Measurements from ENCODE around the gene FOXA3.
"Not testable (repeated sequence)": the region's sequence is repeated elsewhere in the genome, so short reads cannot be mapped to it uniquely, and the experiment has no call there.

The FOXA3 gene

DNA sequence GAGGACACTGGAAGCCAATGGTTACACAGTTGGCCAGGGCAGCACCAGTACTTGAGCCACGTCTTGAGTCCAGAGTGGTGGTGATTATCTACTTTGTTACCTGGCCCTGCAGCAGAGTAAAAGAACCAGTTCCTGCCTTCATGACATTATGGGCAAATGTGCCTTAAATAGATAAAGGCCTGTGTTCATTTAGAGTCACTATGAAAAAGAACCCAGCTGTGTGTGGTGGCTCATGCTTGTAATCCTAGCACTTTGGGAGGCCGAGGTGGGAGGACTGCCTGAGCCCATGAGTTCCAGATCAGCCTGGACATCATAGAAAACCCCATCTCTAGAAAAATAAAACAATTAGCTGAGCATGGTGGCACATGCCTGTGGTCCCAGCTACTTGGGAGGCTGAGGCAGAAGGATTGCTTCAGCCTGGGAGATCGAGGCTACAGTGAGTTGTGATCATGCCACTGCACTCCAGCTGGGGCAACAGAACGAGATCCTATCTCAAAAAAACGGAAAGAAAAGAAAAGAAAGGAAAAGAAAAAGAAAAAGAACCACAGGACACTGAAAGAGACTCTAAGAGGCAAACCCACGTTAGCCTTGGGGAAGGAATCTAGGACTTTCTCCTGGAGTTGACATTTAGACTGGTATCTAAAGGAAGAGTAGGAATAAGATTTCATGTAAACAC, 25.2 kb downstream of the FOXA3 start:
- no peak for DNase-seq (ENCODE audit: low read depth in 3 of 3)

DNA sequence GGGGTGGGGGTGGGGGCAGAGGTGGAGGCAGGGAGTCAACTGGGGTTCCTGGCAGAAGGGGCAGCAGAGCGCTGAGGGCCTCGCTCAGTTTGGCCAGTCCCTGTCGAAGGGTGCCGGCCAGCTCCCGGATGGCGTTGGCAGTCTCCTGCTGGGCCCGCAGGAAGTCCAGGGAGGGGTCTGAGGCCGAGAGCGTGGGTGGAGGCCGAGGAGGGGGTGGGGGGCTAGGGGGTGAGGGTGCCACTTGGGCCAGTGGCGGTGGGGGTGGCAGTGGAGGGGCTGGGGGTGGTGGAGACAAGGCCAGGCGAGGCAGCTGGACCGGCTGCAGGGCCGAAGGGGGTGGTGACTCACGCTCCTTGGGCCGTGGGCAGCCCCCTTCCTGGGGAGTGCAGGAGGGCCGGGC, 26.8 kb downstream of the FOXA3 start:
- no peak for DNase-seq (ENCODE audit: low read depth in 3 of 3)

DNA sequence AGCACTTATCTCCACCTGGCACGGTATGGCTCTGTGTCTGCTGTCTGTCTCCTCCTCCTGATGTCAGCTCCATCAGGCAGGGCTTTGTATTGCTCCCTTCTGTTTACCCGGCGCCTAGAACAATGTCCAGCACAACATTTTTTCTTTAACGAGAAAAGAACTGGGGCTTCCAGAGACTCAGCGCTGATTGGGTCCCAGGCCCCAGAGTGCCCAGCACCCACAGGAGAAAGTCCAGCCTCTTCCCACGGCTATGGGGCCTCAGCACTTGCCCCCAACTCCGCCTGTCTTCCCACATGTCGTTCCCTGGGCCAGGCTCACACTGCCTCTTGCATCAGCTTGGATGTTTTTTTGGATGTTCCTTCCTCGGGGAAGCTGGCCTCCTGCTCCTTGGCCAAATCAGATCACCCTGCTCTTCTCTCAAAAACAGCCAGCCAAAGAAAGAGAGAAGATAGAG, 31.4 kb downstream of the FOXA3 start:
- DNase-seq (ENCODE audit: low read depth in 3 of 3) = no peak

DNA sequence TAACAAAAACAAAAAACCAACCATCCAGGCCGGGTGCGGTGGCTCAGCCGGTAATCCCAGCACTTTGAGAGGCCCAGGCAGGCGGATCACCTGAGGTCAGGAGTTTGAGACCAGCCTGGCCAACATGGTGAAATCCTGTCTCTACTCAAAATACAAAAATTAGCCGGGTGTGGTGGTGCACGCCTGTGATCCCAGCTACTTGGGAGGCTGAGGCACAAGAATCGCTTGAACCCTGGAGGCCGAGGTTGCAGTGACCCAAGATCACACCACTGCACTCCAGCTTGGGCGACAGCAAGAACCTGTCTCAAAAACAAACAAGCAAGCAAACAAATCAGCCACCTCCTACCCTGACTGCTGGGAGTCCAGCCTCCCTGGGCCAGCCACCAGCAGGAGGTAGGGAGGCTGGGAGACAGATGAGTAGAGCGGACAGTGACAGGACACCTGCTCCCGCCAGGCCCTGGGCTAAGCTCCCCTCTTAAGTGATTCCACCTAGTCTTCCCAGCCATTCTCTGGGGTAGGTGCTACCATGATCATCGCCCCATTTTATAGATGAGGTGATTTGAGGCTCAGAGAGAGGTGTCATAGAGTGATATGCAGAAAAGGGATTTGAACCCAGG, 32.0 kb downstream of the FOXA3 start:
- not testable (repeated sequence) for DNase-seq (ENCODE audit: low read depth in 3 of 3)

DNA sequence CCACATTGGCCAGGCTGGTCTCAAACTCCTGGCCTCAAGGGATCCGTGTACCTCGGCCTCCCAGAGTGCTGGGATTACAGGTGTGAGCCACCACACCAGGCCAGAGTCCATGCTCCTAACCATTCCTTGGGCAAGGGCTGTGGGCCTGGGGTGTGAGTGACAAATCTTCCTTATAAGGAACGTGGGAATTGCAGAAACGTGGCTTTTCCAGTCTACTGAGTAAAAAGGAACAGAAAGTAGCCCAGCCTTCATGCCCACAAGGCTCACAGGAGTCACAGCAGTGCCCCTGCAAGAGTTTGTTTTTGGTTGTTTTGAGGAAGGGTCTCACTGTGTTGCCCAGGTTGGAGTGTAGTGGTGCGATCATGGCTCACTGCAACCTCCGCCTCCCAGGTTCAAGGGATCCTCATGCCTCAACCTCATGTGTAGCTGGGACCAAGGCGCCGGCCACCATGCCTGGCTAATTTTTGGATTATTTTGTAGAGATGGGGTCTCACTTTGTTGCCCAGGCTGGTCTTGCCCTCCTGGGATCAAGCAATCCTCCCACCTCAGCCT, 33.2 kb downstream of the FOXA3 start:
- DNase-seq (ENCODE audit: low read depth in 3 of 3) = no peak

DNA sequence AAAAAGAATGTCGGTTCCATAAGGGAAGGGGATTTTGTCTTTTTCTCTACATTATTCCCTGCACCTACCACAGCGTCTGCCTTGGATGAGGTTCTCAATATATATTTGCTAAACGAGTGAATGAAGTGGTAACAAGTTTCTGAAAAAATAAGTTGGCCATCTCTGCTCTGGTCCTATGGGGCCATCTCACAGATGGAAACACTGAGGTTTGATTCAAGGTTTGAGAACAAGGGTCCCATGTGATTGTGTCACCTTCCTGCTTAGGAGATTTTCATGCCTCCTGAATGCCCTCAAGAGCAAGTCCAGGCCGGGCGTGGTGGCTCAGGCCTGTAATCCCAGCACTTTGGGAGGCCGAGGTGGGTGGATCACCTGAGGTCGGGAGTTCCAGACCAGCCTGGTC, 35.1 kb downstream of the FOXA3 start:
- no peak for DNase-seq (ENCODE audit: low read depth in 3 of 3)

DNA sequence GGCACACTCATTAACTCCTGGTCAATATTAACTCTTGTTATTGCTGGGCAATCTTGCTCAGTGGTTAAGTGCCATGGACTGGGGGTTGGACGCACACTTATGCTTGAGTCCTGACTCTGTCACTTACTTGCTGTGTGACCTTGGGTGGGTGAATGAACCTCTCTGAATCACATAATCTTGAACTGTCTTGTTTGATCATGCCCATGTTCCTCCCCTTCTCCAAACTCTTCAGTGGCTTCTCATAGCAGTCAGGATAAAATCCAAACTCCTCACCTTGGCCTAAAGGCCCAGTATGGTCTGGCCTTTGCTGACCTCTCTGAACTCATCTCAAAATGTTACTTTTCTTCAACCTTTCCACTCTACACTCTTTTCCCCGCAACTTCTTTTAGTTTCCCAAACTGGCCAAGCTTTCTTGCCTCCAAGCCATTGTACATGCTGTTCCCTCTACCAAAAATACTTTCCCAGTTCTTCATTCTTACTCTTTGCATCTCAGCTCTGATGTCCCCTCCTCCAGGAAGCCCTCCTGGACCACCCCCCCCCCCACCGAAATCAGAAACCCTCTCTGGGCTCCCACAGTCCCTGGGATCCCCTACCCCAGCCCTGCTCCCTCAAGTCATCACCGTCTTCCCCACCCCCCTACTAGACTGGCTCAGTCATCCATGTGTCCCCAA, 35.9 kb downstream of the FOXA3 start:
- no peak for DNase-seq (ENCODE audit: low read depth in 3 of 3)

DNA sequence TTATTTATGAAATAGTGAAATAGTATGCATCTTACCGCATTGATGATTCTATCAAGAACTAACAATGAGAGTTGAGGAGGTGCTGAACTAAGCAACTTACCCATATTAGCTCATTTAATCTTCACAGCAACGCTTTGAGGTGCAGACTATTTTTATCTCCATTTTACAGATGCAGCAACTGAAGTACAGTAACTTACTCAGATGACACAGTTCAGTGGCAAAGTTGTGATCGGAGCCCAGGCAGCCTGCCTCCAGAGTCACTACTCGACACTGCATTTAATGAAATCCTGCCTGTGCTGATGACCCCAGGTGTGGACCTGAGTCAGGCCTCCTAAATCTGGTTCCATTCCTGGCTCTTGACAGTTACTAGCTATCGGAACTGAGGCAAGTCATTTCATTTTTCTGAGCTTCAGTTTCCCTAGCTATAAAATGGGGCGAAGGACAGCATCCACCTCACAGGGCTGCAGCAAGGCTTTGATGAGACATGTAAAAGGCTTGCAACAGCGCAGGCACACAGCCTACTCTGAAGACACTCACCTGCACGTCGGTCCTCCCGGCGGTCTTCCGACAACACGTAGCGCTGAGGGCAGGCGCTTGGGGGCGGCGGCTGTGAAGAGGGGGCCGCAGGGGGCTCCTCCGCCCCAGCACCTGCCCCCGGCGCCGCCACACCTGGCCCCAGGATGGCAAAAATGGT, 36.8 kb downstream of the FOXA3 start:
- no peak for DNase-seq (ENCODE audit: low read depth in 3 of 3)

DNA sequence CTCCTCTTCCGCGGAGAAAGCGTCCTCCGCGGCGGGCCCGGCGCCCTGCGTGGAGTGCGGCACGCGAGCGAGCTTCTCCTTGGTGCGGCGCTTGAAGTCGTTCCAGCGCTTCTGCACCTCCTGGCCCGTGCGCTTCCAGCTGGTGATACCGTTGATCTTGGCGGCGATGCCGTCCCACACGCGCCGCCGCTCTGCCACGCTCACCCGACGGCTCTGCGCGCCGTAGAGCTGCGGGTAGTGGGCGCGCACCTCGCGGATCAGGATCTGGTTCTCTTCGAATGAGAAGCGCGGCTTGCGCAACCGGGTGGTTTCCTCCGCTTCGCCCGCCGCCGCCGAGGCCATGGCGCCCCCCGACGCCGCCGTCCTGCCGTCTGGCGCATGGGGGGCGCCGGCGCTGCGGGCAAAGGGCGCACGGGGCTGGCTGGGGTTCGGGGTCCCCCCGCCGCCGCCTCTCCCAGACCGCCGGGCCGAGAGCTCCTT, 37.3 kb downstream of the FOXA3 start:
- no peak for DNase-seq (ENCODE audit: low read depth in 3 of 3)

DNA sequence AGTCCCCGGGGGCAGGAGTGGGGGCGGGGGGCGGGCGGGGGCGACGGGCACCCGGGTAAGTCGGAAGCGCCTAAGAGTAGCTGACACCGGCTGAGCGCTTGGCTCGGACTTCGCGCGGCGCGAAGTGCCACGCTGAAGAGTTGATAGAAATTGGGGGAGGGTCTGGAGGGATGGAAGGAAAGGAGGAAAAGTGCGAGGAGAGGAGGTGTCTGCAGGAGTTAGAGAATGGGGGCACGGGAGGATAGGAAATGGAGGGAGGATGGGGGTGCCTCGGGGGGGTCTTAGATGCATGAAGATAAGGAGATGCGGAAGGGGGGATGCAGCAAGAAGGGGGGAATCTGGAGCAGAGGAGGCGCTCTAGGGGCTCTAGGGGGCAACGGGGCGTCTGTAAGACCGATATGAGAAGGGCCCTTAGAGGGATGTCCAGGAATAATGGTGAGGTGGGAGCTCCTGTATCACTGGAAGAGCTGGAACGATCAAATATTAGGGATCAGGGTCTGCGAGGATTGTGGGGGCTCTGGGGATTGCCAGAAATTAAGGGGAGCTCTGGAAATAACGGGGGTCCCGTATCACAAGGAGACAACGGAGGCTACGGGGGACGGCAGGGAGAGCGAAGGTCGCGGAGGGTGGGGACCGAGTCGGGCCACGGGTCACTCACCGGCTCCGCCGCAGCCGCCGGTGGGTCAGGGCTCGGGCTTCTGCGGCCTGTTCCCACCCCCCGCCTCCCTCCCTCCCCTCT, 38.0 kb downstream of the FOXA3 start, which contains the start of gene MYPOP:
MYPOP (minus strand) TSS at position 702 of the 739 bp plus-strand sequence. CDS start 840 bp downstream, outside the sequence.
- no peak for DNase-seq (ENCODE audit: low read depth in 3 of 3)

DNA sequence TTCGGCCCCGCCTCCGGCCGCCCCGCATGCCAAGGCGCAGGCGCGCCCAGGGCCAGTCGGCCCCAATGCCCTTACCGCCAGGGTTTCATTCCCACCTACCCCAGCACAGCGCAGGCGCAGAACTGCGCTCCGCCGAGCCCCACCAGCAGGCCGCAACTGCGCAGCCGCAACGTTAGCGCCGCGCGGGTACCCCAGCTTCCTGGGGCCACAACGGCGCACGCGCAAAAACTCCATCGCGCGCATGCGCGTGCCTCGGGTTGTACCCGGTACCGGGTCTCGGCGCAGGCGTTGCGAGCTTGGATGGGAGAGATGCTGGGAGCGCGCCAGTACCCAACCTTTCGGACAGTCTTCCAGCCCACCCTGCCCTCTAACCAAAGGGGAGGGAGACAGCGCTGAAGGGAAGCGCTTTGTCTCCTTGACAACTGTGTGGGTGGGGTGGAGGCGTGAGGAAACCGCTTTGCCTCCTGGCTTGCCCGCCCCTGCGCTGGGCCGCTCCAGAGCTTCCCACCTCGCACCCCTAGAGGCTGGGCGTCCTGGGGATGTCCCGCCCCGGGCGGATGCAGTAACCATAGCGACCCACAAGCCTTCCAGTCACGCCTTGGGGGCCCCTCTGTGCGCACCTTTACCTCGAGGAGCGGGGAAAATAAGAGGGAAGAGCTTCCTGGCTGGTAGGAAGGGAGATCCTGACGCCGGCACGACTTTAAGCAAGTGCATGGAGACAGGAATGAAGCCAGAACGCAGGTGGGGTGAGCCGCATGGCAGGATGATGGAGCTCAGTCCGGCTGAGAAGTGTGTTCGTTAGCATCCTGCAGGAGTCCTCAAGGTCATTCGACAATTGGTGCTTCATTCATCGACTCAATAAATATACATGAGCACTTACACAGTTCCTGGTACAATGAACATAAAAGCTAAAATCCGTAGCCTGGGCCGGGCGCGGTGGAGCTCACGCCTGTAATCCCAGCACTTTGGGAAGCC, 38.8 kb downstream of the FOXA3 start:
- peak; percentile 98 to 99 (median 98) for DNase-seq (ENCODE audit: low read depth in 3 of 3)

DNA sequence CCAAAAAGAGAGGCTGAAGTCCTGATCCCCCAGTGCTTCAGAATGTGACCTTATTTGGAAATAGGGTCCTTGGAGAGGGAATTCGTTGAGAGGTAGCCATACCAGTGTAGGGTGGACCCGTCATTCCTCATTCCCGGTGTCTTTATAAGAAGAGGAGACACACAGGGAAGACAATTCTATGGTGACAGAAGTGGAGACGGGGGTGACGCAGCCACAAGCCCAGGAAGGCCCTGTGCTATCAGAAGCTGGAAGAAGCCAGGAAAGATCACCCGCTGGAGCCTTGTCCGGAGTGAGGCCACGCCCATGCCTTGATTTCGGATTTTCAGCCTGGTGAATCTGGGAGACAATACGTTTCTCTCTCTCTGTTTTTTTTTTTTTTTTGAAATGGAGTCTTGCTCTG, 40.9 kb downstream of the FOXA3 start:
- no peak for DNase-seq (ENCODE audit: low read depth in 3 of 3)

DNA sequence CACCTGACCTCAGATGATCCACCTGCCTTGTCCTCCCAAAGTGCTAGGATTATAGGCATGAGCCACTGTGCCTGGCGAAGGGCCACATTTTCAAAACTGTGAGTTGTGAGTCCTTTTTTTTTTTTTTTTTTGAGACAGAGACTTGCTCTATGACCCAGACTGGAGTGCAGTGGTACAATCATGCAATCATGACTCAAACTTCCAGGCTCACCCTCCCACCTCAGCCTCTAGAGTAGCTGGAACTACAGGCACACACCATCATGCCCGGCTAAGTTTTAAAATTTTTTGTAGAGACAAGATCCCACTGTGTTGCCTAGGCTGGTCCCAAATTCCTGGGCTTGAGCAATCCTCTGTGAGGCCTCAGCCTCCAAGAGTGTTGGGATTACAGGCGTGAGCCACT, 42.1 kb downstream of the FOXA3 start:
- DNase-seq (ENCODE audit: low read depth in 3 of 3) = no peak

DNA sequence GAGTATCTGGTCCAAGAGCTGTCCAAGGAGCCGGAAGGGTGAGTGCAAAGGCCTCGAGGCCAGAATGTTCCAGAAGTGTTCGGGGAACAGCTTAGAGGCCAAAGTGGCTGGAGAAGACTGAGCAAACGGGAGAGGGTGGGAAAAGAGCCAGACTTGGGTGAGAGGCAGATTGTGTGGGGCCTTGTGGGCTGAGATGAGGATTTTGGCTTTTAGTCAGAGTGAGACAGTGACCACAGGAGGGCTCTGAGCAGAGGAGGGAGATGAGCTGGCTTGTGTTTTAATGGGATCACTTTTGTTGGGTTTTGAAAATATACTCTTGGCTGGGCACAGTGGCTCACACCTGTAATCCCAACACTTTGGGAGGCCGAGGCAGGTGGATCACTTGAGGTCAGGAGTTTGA, 44.8 kb downstream of the FOXA3 start:
- no peak for DNase-seq (ENCODE audit: low read depth in 3 of 3)

DNA sequence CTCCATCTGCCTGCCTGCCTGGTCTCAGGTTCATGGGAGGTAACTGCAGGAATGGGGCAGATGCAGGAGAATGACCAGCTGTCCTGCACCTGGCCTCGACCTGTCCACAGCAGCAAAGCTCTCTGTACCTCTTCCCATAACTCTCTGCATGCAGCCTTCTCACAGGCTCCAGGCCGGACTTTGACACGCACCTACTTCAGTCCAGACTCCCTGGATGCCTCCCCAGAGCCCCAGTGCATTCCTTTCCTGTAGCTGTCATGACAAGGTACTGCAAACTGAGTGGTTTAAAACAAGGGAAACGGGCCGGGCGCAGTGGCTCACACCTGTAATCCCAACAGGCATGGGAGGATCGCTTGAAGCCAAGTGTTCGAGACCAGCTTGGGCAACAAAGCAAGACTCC, 47.2 kb downstream of the FOXA3 start:
- no peak for DNase-seq (ENCODE audit: low read depth in 3 of 3)

DNA sequence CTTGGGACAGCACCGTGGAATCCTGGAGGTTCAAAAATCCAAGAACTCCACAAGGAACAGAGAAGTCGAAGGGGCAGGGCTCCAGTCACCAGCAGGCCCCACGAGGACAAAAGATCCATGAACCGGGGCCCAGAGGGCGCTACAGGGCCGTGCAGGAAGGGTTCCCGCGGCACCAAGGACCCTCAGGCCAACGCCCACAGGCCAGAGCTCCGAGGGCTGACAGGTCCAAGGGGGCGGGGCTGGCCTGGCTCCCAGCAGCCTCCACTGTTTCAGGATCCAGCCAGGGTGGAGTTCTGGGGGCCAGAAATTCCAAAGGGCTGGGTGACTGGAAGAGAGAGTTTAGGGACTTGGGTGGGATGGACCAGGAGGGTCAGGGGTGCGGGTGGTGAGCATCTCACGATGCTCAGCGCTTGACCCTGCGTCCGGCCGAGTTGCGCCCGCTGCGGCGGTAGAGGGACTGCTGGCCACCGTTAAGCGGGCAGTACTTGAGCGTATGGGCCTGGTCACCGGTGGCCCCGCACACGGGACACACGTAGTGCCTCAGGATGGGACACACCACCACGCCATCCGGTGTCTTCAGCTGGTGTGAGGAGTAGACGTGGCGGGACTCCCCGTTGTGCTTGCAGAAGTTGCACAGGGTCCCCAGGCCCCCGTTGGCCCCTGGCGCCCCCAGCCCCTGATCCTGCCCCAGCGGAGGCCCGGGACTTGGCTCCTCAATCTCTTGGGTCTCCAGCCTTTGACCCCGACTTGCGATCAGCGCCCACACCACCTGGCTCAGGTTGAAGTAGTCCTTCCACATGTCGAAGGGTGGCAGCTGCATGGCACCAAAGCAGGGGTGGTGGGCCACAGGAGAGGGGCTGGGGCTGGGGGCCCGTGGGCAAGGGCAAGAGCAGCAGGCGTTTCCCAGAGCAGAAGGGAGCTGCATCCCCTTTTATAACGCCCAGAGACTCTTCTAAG, 50.0 kb downstream of the FOXA3 start, which contains the start of gene NANOS2:
NANOS2 (minus strand) TSS at position 905 of the 957 bp plus-strand sequence; CDS start at position 820, 85 bp downstream.
- no peak for DNase-seq (ENCODE audit: low read depth in 3 of 3)

DNA sequence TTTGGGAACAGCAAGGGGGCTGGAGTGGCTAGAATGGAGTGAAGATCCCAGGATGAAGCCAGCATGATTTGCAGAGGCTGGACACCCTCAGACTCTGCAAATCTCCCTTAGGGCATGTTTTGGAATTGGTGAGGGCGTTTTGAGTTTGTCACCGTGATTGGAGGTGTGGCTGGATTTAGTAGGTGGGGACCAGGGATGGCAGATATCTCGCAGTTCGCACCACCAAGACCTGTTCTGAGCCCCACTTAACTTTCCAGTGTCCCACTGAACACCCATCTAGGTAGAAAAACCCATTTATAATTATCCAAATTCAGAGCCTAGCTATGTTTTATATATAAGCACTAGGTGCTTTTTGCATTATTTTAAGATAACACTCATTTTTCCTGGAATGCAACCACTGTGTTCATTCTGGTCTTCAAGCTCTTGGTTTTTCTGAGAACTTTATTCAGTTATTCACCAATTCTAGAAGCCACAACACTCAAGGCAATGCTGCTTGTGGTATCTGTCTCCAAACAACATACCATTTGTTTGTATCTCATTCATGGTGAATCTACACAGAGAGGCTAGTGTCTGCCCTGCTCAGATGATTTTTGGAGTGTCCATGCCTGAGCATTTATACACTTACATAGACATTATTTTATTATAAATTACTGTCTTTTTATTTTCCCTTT, 53.4 kb downstream of the FOXA3 start:
- DNase-seq (ENCODE audit: low read depth in 3 of 3) = no peak

DNA sequence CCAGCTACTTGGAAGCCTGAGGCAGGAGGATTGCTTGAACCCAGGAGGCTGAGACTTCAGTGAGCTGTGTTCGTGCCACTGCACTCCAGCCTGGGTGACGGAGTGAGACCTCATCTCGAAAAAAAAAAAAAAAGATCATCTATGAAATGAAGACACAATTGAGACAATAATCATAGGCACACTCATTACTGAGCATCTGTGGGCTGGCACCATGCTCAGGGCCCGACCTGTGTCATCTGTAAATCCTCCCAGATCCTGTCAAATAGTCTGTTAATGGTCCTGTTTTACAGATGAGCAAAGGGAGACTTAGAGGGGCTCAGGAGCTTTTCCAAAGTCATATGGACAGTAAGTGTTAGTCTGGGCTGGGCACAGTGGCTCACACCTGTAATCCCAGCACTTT, 54.6 kb downstream of the FOXA3 start:
- no peak for DNase-seq (ENCODE audit: low read depth in 3 of 3)
